ENCODE data around the gene RNF208. TPM values are rescaled to one million over a fixed set of nuclear protein-coding genes. Genes with fewer than 3 reads are reported as not detected.
A peak's percentile ranks its signal among the peaks of the same experiment; 100 is the strongest.

RNF208 gene
- polyA plus RNA-seq, 1 donor (not counting 4 experiments of a cell fraction or from before 2014, with no cell fraction given): not detected

DNA sequence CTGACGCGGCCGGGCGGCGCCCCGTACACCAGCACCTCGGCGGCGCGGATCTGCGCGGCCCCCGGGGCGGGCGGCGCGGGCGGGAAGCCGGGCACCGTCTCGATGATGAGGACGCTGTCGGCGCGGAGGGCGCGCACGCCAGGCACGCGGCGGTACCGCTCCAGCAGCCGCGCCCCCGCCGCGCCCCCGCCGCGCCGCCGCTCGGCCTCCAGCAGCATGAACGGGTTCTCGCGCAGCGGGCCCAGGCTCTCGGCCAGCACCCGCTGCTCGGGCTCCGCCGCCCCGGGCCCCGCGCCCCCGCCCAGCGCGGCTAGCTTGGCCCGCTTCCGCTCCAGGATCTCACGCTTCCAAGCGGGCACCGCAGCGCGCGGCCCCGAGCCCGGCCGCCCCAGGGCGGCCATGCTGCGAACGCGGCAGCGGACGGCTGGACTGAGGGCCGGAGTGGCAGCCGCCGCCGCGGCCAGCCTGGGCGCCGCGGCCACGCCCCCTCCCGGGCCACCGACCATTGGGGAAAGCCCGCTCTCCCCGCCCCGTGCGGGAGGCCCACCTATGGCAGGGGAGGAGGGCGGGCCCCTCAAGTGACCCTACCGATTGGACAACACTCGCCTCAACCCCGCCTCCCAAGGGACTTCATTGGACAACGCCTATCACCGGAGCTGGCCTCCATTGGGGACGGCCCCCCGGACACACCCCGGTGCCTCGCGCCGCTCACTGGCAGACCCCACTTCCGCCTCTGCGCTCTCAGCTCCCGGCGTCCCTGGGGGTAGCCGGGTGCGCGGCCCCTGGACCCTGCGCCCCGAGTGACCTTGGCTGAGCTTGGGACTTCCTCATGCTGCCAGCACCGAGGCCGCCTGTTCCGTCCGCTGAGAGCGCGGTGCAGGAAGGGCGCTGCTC lies 21.5 kb downstream of the RNF208 start, which contains the start of gene TPRN:
Gene TPRN (minus strand): TSS at position 431 of the 894 bp plus-strand sequence. CDS start 30 bp downstream, at position 401.
- TF ChIP-seq EZH2 (IDR thresholded peaks at IDR 0.05; ENCODE audit: low read length): no peak
- TF ChIP-seq, protein P1, sequence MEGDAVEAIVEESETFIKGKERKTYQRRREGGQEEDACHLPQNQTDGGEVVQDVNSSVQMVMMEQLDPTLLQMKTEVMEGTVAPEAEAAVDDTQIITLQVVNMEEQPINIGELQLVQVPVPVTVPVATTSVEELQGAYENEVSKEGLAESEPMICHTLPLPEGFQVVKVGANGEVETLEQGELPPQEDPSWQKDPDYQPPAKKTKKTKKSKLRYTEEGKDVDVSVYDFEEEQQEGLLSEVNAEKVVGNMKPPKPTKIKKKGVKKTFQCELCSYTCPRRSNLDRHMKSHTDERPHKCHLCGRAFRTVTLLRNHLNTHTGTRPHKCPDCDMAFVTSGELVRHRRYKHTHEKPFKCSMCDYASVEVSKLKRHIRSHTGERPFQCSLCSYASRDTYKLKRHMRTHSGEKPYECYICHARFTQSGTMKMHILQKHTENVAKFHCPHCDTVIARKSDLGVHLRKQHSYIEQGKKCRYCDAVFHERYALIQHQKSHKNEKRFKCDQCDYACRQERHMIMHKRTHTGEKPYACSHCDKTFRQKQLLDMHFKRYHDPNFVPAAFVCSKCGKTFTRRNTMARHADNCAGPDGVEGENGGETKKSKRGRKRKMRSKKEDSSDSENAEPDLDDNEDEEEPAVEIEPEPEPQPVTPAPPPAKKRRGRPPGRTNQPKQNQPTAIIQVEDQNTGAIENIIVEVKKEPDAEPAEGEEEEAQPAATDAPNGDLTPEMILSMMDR (optimal IDR thresholded peaks at IDR 0.05 in 1 of 3, IDR thresholded peaks at IDR 0.05 in 1 of 3, conservative IDR thresholded peaks at IDR 0.05 in 1 of 3; ENCODE audit: extremely low read depth in 1 of 3, insufficient read depth in 2 of 3, low read length in 3 of 3): no peak
- Histone ChIP-seq H3K4me1 (ENCODE audit: control insufficient read depth, extremely low read depth, insufficient read depth, low read length) (peaks cover 38% of the 10 kb centered on the region), H3K4me2 (ENCODE audit: control insufficient read depth, extremely low read depth, insufficient read depth, low read depth, low read length) (peak within 1 kb of the TSS; percentile 93), H3K4me3 (ENCODE audit: control insufficient read depth in 2 of 3, extremely low read depth in 1 of 3, insufficient read depth in 2 of 3, low read depth in 1 of 3, low read length in 3 of 3) (peak within 1 kb of the TSS; percentile 64 to 81 (median 71)), H3K9ac (ENCODE audit: control insufficient read depth, extremely low read depth, insufficient read depth, low read length) (peak within 1 kb of the TSS; percentile 77), H3K36me3 (ENCODE audit: control insufficient read depth in 2 of 2, extremely low read depth in 1 of 2, insufficient read depth in 2 of 2, low read length in 2 of 2) (no peaks in the 10 kb centered on the region), H2AFZ (ENCODE audit: control insufficient read depth, low read length) (peak within 1 kb of the TSS; percentile 71), H3K79me2 (ENCODE audit: control insufficient read depth, insufficient read depth, low read length) (peaks cover 33% of the 10 kb centered on the region), H3K27ac (ENCODE audit: control insufficient read depth, insufficient read depth, low read length) (peak within 1 kb of the TSS; percentile 47), H3K27me3 (ENCODE audit: control insufficient read depth, extremely low read depth, insufficient read depth, low read length) (no peaks in the 10 kb centered on the region), H3K9me3 (ENCODE audit: control insufficient read depth, low read depth, low read length) (no peaks in the 10 kb centered on the region), H4K20me1 (ENCODE audit: control insufficient read depth, extremely low read depth, insufficient read depth, low read length) (peaks cover 5% of the 10 kb centered on the region), H3K9me1 (ENCODE audit: control insufficient read depth, extremely low read depth, insufficient read depth, low read length) (no peaks in the 10 kb centered on the region)
- FAIRE-seq (peak; percentile 71), DNase-seq (ENCODE audit: low read depth, low spot score) (peak; percentile 94)
- dilution Hi-C loops (cut with MboI; ENCODE audit: extremely low pct_ligation_motif_present, low sequenced_read_pairs): no loop called here

DNA sequence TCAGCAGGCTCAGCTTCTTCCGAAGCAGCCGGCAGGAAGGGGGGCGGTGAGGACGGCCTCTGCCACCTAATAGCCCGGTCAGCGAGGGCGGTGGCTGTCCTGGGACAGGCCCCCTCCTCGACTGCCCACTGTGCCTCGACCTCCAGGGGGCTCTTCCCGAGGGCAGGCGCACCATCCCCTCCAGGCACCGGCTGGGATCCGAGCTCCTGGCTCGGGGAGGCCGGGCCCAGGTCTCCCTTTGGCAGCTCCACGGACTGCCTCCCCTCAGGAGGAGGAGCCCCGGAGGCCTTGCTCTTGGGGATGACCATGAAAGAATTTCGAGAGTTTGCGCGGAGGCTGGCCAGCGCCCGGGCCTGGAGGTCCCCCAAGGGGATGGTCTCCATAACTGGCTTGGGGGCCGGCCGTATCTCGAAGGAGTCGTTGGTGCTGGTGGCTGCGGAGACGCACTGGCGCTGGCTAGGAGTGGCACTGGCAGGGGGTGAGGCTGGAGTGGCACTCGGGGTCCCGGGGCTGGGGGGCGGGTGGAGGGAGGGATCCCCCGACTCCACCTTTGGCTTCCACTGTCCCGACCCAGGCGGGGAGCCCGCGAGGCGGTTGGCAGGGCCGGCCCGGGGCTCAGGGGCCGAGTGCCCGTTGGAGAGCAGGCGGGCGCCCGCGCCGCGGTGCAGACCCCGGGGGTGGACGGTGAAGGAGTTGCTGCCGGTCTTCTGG lies 22.5 kb downstream of the RNF208 start:
- H3K36me3 ChIP-seq (ENCODE audit: control insufficient read depth in 2 of 2, extremely low read depth in 1 of 2, insufficient read depth in 2 of 2, low read length in 2 of 2): no peaks in the 10 kb centered on the region
- no peaks in the 10 kb centered on the region for H3K9me3 ChIP-seq (ENCODE audit: control insufficient read depth, low read depth, low read length)
- peak overlapping the region; percentile 41 for H3K4me2 ChIP-seq (ENCODE audit: control insufficient read depth, extremely low read depth, insufficient read depth, low read depth, low read length)
- peaks cover 7% of the 10 kb centered on the region for H4K20me1 ChIP-seq (ENCODE audit: control insufficient read depth, extremely low read depth, insufficient read depth, low read length)
- FAIRE-seq (no peak), DNase-seq (ENCODE audit: low read depth, low spot score) (no peak)
- dilution Hi-C loops (cut with MboI; ENCODE audit: extremely low pct_ligation_motif_present, low sequenced_read_pairs): no loop called here
- H3K27ac ChIP-seq (ENCODE audit: control insufficient read depth, insufficient read depth, low read length): no peak overlapping the region
- H3K4me1 ChIP-seq (ENCODE audit: control insufficient read depth, extremely low read depth, insufficient read depth, low read length): peaks cover 44% of the 10 kb centered on the region
- H3K27me3 ChIP-seq (ENCODE audit: control insufficient read depth, extremely low read depth, insufficient read depth, low read length): no peaks in the 10 kb centered on the region
- H3K9ac ChIP-seq (ENCODE audit: control insufficient read depth, extremely low read depth, insufficient read depth, low read length): no peak overlapping the region
- peak overlapping the region in 2 of 3 experiments; percentile 25 to 32 for H3K4me3 ChIP-seq (ENCODE audit: control insufficient read depth in 2 of 3, extremely low read depth in 1 of 3, insufficient read depth in 2 of 3, low read depth in 1 of 3, low read length in 3 of 3)
- H3K9me1 ChIP-seq (ENCODE audit: control insufficient read depth, extremely low read depth, insufficient read depth, low read length): peaks cover 3% of the 10 kb centered on the region
- TF ChIP-seq, protein P1 (optimal IDR thresholded peaks at IDR 0.05 in 1 of 3, IDR thresholded peaks at IDR 0.05 in 1 of 3, conservative IDR thresholded peaks at IDR 0.05 in 1 of 3; ENCODE audit: extremely low read depth in 1 of 3, insufficient read depth in 2 of 3, low read length in 3 of 3): no peak
- no peak for TF ChIP-seq EZH2 (IDR thresholded peaks at IDR 0.05; ENCODE audit: low read length)
- peaks cover 25% of the 10 kb centered on the region for H3K79me2 ChIP-seq (ENCODE audit: control insufficient read depth, insufficient read depth, low read length)
- no peak overlapping the region for H2AFZ ChIP-seq (ENCODE audit: control insufficient read depth, low read length)
